NCI-H82 treated with DMSO at 0.1 percent for 48 hours (cell line): ENCODE measurements around the gene SPINT2.

Experiments
- DNase-seq: peaks from one replicate; lab custom pipeline; 2025; ENCODE audit not compliant: unreplicated experiment; lab: John Stamatoyannopoulos, UW

The SPINT2 gene

DNA sequence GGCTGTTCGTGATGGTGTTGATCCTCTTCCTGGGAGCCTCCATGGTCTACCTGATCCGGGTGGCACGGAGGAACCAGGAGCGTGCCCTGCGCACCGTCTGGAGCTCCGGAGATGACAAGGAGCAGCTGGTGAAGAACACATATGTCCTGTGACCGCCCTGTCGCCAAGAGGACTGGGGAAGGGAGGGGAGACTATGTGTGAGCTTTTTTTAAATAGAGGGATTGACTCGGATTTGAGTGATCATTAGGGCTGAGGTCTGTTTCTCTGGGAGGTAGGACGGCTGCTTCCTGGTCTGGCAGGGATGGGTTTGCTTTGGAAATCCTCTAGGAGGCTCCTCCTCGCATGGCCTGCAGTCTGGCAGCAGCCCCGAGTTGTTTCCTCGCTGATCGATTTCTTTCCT lies 27.5 kb downstream of the SPINT2 start:
- peak; percentile 63 for DNase-seq

DNA sequence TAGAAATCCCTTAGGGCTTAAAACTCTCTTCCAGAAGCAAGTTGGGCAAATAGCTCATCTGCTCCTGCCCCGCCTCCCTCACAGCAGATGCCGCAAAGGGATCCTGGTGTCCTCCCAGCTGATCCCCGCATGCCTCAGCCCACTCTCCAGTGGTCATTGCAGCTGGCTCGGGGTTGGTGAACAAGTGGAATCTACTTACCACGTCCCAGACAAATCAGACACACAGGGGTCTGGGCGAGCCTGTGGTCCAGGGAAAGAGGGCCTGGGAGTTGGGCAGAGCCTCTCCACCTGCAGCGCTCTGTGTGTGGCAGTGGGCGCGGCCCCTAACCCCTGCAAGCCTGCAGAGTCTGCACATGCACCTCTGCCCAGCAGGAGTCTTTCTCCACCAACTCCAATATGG lies 28.9 kb downstream of the SPINT2 start:
- no peak for DNase-seq

DNA sequence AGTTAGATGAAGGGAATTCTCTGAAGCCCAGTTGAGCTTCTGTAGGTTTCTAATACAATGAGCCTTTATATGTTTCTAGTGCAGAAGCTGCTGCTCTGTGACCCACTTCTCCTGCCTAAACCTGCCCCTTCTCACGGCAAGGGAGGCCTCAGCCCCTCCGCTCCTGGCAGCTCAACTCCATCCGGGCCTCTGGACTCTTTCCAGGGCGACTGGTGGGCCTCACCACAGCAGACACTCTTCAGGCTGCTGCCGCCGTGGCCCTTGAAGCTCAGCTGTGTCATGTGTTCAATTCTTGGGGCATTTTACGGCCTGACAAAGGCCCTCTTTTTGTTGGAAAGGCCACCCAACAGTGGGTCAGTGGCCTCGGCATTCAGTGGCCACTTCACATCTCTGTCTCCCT lies 29.7 kb downstream of the SPINT2 start:
- DNase-seq, result no peak

GRCh38 chr19:38298821-38299680 lies 34.7 kb downstream of the SPINT2 start:
- no peak for DNase-seq

GRCh38 chr19:38303517-38304351 lies 39.4 kb downstream of the SPINT2 start, which contains the start of gene C19orf33:
C19orf33 (plus strand) TSS chr19:38304251; CDS start chr19:38304262, 11 bp downstream.
- no peak for DNase-seq

DNA sequence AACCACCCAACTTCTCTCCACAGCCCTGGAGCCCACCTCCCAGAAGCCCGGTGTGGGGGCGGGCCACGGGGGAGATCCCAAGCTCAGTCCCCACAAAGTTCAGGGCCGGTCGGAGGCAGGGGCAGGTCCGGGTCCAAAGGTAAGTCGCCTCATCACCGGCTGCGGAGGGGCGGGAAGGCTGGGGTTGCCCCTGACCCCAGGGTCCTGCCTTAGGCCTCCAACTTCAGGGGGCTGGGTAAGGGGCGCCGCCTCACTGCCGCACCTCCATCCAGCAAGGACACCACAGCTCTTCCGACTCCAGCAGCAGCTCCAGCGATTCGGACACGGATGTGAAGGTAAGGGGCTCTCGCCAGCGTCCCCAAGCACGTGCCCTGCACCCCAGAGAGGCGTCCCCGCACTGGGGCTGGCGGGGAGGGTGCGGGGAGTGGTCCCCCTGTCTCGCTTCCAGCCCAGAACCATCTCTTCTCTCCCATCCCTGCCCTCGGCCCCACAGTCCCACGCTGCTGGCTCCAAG lies 40.0 kb downstream of the SPINT2 start:
- no peak for DNase-seq

DNA sequence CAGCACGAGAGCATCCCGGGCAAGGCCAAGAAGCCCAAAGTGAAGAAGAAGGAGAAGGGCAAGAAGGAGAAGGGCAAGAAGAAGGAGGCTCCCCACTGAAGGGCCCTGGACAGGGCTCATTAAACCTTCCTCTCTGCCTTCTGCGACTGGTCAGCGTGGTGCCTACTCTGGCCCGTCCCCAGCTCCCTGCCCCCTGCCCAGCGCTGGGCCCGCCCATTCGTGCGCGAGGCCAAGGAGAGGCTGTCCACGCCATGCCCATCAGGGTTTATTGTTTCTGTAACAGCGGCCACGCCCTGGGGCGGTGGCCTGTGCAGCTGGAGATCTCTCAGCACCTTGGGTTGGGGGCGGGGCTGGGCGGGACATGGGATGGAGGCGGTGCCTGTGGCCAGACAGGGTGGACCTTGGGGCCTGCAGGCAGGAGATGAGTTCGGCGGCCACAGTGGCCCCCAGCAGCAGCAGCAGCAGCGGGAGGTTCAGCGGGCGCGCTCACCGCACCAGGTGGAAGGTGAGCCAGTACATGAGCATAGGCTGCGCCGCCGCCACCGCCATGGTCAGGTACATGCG lies 40.6 kb downstream of the SPINT2 start:
- no peak for DNase-seq

- no peak for DNase-seq
Observed at GRCh38 chr19:38306236-38306635, 41.9 kb downstream of the SPINT2 start.

- no peak for DNase-seq
Observed at GRCh38 chr19:38307076-38307475, 42.7 kb downstream of the SPINT2 start.

DNA sequence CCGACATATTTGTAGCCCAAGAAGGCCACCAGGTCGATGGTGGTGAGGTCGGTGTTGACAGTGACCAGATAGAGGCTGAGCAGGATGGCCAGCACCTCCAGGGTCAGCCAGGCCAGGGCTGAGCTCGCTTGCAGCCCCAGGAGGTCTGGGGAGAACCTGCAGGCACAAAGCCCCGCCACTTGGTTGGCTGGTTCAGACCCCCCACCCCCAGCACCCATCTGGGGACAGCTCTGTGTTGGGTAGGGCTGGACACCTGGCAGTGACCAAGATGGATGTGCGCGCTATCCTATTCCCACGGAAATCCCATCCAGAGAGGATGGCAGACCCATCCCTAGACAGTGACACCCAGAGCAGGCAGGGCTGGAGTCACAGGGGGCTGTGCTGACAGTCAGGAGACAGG lies 43.2 kb downstream of the SPINT2 start:
- no peak for DNase-seq

DNA sequence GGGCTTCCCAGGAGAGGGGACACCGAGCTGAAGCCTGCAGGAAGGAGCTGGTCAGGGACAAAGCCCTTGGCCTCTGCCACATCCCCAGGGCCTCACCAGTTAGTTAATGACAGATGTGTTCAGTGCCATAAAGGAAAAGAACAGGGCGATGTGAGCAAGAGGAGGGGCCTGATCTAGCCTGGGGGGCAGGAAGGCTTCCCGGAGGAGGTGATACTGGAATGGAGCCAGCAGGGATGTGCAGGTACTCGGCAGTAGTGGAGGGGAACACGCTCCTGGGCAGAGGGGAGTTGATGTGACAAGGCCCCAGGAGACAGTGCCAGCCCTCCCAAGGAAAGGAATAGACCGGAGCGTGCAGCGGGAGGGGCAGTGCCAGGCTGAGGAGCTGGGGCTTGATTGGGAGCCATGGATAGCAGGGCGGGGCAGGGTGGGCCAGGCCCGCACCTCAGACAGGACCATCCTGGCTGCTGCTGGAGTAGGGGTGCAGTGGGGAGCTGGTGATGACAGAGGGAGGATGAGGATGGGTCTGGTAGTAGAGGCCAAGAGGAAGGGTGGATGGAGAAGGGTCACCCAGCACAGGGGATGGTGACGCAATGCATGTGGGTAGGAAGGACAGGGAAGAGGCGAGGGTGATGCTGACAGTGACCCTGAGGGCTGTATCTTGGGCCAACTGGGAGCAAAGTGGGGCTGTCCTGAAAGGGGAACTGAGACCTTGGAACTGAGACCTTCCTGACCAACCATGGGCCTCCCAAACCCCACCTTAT lies 43.8 kb downstream of the SPINT2 start:
- DNase-seq, result no peak

- no peak for DNase-seq
Observed at GRCh38 chr19:38308926-38309614, 44.7 kb downstream of the SPINT2 start.

DNA sequence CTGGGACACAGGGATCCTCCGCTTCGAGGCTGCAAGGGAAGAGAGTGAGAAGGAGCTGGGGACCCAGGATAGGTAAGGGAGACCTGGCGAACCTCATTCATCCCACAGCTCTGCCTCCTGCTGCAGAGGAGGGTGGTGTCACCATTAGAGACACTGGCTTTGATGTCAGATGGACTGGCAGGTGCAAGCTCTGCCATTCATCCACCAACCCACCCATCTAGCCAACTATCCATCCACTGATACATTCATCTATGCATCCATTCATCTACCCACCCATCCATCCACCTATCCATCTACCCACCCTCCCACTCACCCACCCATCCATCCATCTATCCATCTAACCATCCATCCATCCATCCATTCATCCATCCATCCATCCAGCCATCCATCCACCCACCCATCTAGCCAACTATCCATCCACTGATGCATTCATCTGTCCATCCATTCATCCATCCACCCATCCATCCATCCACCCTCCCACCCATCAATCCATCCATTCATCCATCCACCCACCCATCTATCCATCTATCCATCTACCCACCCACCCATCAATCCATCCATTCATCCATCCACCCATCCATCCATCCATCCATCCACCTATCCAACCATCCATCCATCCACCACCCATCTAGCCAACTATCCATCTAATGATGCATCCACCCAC lies 45.4 kb downstream of the SPINT2 start:
- DNase-seq, result no peak

- no peak for DNase-seq
Observed at GRCh38 chr19:38310279-38310670, 45.9 kb downstream of the SPINT2 start.

- DNase-seq, result no peak
Observed at GRCh38 chr19:38310986-38311385, 46.6 kb downstream of the SPINT2 start.

GRCh38 chr19:38315657-38316476 lies 51.5 kb downstream of the SPINT2 start, which contains the start of gene YIF1B:
YIF1B (minus strand) TSS chr19:38315947; CDS start chr19:38315917, 30 bp downstream.
- peak; percentile 97 for DNase-seq

- DNase-seq, result no peak
Observed at GRCh38 chr19:38316477-38317067, 52.2 kb downstream of the SPINT2 start.

DNA sequence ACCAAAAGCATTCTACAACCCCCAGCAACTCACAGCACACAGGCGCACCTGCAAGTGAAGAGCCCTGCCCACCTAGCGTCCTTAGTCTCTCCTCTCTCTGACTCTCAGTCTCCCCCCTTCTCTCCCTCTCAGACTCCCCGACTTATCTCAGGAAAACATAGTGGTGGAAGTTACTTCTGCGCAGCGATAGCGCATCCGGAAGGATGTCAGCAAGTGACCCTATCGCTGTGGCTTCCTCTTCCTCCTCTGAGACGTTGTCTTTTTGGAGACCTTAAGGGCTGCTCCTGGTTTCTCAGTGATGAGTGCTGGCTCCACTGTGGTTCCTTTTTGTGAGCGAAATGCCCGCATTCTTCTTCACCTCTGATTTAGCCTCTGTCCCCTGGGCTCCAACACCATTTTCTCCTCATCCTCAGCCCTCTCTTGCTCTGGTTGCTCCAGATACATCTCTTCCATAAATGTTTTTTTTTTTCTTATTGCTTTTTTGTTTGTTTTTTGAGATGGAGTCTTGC lies 52.8 kb downstream of the SPINT2 start:
- DNase-seq, result no peak
